NCI-H524 (cell line): ENCODE data around the gene CELF4.

Experiments used
- DNase-seq, 2 experiments: peaks; one replicate each; lab custom pipeline; 2025; lab: John Stamatoyannopoulos, UW

Gene CELF4

DNA sequence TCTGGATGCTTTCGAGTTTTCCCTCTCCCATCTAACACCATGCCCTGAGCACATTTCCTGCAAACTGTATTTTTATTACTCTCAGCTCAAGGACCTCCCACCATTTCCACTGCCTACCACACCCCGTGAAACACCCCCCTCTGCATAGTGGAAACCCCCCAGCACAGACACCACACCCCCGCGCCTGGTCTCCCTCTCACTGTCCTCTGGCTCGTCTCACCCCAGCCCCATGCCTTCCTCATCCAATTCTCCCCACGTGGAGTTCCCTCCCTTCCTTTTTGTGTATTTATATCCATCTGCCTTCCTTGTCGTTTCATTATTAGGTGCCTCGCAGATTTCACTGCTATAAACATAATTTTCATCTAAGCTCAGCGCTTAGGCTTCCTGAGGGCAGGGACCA, 307.5 kb downstream of the CELF4 start:
- no peak for DNase-seq

DNA sequence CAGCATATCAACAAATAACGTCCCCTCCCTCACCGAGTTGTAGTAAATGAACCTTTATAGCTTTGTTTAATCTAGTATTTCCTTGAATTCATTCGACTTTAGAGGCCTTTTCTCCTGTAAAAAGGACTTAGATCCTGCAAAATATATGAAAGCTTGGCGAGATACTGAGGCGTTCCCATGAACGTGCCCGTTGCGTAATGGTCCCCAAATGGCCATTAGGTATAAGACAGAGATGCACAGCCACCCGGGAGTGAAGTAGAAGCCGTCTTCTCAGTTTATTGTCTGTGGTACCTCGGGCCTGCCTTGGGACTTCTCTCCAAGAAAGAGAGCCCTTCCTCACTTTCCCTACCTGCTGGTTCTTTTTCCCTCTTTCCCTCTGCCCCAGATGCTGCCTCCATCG, 310.6 kb downstream of the CELF4 start:
- DNase-seq = no peak

DNA sequence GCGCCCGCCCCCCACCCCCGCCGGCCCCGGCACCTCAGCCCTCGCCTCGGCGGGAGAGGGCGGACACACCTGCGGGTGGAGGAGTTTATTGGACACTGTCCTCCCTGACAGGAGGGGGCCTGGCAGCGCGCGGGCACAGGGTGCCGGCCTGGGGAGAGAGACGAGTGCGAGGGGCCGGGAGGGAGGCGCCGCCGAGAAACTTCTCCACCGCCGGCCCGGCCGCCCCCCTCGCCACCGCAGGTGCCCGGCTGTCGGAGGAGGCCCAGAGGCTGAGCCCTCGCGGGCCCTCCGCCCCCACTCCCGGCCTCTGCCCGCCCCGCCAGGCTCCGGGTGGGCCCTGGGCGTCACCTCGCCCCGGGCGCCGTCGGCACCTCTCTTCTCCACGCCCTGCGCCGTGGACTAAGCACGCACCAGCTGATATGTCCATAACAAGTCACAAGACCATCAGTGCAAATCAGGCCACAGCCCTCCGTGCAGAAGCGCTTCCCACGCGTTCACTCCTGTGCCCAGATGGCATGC, 311.3 kb downstream of the CELF4 start:
- DNase-seq = peak in 1 of 2 experiments; percentile 31

DNA sequence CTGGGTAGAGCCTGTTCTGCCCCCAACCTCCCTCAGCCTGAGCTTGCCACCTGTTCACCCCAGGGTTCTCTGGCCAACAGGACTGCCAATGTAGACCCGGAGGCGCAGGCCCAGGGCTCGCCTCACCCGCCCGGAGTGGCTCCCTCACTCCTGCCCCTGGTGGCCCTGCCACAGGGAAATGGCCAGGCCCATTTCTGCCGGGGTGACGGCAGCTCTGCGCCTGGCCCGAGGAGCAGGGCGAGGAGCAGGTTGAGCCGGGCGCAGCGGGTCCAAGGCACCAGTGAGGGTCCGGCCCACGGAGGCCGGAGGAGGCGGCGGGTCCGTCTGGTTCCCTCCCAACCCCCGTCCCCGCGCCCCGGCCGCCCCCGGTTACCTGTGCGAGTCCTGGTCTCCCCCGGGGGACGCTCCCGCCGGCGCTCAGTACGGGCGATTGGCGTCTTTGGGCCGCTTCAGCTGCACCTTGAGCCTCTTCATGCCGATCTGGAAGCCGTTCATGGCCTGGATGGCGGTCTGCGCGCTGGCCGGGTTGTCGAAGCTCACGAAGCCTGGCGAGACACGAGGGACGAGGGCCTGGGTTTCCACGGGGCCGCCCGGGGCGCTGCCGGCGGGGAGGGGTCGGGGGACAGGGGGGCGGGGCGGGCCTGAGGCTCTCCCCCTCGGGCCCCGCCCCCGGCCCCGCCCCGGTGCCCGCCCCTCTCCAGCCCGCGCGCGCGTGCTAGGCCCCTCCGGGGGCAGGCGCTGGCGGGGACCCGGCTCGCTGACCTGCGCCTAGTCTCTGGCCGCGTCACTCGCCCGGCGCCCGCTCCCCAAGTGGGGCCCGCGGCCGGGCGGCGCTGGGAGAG, 312.0 kb downstream of the CELF4 start:
- DNase-seq = no peak

DNA sequence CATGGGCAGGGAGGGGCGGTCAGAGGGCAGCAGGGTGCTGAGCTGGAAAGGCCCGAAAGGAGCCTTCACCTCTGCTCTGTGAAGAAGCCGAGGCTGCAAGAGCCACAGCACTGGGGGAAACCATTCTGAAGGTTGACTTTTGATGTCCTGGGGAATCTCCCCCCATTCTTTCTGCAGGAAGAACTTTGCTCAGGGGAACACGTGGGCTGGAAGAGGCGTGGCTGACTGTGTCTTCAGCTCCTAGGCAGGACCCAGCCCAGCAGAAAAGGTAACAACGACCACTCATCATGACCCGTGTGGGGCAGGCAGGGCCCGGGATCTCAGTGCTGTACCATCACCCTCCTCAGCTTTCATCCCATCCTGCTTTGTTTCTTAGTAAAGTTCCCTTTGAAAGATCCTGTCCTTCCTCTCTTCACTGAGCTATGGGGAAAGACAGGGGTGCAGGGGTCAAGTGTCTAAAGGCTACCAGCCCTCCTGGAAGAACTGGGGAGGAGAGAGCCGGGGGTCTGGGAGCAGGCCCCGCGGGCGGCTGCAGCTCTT, 312.7 kb downstream of the CELF4 start:
- DNase-seq = no peak

DNA sequence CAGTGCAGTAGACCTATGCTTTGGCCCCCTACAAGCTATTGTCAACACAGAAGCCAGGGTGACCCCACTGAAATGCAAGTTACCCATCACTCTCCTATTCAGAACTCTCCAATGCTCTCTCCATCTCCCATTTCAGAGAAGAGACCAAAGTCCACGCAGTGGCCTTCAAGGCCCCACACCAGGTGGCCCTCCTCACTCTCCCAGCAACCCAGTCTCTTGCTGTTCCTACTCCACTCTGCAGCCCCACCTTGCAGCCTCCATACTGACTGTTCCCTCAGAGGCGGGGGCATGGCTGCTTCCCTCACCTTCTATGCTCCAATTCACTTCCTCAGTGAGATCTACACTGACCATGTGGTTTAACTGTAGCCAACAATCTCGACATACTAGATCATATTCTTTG, 313.3 kb downstream of the CELF4 start:
- DNase-seq = no peak

DNA sequence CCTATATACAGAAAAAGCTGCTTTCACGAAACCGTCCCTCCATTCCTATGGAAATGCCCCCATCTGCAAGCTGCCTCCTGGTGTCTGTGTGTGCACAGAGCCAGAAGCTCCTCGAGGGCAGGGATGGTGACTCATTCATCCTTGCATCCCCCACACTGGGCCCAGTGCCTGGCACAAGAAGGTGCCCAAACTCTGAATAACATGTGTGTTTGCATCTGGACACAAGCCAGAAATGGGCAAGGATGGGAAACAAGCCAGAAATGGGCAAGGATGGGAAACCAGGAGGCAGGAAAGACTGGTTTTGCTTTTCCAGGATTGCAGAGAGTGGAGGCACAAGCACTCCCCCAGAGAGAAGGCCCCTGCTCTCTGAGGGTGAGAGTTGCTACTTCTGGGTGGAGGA, 313.9 kb downstream of the CELF4 start:
- no peak for DNase-seq

DNA sequence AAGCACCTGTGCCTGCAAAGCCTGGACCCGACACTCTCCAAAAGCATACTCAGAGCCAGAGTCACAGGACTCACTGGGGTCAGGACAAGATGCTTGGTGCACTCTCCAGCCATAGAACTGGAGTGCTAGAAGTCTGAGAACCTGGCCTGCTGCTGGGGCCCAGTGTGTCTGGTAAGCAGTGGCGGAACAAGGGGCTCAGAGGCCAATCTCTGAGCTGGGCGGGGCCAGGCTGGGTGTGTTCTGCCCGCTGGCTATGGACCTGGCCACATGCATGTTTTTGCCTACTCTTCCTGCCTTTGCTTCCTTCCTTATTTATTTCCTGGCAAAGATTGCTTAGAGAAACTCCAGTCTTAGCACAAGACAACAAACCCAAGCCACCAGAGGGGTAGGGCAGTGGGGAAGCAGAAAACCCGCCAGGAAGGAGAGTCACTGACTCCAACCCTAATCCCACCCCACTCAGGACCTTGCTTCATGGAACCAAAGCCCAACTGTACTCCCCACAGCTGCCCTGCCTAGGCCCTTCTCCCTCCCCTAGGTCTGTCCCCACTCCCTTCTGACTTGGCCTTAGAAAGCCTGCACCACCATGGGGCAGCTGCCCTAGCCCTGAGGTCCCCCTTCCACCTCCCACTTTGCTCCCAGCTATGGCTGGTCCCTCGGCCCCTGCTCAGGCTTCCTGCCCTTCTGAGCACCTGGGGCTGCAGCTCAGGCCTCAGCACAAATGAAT, 315.5 kb downstream of the CELF4 start:
- DNase-seq = no peak

DNA sequence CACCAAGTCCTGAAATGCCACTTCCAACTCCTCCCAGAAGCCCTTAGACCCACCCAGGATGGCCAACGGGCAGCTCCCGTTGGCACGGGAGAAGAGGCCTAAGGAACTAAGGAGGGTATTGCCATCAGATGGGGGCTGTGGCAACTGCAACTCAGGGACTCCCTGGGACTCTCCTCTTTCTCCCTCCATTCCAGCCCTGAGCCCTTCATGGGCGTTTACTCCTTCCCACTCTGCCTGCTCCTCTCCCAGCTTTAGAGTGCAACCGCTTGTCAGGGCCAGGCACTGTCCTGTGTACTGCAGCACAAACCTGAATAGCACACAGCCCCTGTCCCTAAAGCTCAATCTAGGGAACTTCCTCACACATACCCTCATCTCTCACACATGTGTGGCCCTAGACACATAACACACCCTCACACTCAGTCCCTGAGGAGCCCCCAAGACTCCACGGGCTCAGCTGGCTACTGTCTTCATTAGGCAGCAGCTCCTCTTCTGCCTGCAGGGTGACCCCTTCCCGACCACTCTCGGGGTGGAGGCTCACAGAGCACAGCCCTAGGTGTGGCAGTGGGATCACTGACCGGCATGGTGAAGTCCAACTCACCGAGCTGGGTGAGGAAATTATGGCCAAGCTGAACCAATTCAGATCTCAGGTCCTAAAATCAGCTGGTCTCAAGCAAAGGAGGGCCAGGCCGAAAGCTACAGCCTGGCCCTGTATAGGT, 316.3 kb downstream of the CELF4 start:
- no peak for DNase-seq

DNA sequence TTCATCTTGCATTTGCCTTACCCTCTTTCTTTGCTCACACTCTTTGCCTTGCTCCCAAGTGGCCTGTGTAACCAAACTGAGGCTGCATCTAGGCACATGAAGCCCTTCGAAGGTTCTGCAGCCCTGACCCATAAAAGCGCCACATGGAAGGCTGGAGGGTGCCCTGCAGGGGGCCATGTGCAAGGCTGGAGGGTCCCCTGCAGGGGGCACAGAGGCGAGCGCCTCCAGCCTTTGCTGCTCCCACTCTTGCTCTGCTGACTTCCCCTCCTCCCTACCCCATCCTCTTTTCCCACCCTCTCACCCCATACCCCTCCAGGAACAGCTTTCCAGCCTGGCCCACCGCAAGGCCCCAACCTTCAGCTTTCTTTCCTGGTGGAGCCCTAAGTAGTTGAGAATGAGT, 317.3 kb downstream of the CELF4 start:
- no peak for DNase-seq

DNA sequence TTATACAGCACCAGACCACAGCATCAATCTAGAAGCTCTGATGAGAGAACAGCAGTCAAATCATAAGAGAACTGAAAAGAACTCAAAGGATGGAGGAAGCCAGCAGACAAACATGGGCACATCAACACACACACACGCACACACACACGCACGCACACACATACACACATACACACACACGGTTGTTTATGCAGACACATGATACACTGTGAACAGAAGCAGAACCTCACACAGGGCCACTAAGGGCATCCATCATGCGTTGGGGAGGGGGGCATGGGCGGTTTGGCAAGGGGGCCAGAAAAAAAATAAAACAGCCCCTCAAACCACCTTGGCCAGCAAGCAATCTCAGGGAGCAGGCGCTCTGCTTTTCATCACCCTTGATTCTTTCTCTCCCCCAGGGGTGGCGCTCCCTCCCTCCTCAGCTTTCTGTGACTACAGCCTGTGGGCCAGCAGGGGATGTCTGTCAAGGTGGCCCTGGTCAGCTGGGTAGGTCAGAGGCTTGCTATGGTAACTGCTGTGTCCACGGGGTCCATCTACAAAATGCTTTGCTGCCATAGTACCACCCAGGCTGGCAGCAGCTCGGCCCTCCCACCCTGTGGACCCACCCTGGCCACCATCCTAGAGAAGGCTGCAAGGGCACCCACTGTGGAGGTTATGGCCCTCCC, 318.0 kb downstream of the CELF4 start:
- no peak for DNase-seq

DNA sequence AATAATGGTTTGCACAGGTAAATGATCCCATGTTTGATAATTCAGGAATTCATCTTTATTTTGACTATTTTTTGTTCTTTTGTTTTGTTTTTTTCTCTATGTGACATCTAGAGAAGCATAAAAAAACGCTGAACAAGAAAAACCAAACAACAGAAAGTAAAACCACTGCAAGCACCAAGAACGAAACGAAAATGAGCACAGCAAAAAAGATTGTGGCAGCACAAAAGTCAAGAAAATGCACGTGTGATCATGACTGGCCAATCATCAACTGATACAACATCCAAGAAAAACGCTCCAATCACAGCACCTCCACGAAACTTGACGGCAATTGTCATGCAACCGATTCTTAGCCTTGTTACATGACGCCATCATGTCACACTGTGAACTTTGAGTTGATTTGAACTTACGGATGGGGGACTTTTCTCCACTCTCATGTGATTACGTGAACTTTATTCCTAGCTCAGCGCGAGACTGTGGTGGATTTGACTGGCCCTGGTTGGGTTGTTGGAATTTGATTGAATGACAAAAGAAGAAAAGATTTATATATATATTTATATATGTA, 318.7 kb downstream of the CELF4 start:
- no peak for DNase-seq

DNA sequence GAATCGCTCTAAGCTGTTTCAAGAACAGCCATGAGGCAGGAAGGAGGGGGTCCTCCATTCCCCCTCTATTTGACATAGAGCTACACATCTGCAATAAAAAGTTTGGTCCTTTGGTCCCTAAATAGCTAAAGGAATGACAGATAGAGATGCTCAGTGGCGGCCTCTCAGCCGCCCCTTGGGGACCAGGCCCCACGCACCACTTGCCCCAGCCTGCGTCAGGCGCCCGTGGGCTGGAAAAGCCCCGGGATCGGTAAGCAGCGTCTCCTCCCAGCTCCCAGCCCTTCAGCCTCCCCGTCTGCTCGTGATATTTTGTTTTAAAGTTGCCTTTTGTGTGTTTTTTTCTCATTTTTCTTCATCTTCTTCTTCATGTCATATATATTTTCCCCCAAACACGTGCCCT, 321.0 kb downstream of the CELF4 start:
- DNase-seq = no peak

DNA sequence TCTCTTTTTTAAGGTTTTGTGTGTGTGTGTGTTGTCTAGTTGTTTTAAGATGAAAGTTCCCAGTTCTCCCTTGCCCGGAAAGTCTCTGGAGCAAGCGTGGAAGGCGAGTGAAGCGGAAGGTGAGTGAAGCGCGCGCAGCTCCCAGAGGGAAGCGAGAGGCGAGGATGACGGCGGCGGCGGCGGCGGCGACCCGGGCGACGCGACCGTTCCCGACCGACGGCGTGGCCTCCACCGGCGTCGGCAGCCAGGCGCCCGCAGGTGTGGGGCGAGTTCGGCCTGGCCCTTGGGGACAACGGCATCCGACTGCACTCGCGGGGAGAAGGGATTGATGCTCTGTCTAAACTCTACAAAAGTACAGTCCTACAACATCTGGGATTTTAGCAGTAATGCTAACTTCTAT, 321.9 kb downstream of the CELF4 start:
- no peak for DNase-seq

DNA sequence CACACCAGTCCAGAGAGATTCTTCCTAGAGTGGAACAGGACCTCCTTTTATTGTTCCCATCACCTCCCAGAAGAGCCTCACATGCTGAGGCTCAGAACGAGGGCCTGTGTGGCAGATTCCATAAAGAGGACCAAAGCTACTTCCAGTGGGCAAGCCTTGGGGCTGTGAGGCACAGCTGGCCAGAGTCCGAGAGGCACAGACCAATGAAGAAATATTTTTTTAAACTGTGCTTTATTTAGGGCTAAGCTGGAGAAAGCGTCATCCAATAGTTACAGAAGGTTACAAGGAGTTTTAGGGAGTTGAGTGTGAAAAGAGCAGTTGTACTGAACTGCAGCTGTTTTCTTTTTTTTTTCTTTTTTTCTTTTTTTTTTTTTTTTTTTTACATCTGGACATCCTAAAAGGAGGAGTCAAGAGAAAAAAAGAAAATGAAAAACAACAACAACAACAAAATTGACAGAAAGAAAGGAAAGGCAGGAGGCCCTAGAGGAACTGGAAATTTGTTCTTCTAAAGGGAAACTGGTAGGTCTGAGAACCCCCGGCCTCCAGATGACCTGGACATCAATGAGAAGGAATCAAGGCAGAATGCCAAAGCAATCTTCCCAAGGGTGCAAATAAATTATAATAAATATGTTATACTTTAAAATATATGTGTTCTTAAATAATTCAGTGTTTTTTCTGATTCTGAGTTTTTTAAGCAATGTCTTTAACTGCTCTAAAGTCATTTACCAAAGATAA, 322.6 kb downstream of the CELF4 start:
- DNase-seq = no peak

DNA sequence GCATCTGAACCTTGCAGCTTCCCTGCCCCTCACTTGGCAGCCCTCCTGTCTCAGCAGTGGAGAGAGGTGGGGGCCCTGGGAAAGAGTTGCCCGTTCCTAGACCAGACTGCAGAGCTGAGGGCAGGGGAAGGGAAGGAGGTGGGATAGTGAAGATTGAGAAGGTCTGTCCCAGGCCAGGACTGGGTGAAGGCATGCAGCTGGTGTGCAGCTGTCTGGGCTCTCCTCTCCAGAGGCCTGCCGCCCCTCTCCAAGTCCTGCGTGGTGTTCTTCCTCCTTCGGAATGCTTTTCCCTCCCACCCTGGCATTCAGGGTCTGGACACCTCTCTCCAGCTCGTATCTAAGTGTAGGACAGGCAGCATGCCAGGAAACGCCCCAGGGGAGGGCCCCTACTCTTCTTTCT, 323.5 kb downstream of the CELF4 start:
- DNase-seq = no peak

DNA sequence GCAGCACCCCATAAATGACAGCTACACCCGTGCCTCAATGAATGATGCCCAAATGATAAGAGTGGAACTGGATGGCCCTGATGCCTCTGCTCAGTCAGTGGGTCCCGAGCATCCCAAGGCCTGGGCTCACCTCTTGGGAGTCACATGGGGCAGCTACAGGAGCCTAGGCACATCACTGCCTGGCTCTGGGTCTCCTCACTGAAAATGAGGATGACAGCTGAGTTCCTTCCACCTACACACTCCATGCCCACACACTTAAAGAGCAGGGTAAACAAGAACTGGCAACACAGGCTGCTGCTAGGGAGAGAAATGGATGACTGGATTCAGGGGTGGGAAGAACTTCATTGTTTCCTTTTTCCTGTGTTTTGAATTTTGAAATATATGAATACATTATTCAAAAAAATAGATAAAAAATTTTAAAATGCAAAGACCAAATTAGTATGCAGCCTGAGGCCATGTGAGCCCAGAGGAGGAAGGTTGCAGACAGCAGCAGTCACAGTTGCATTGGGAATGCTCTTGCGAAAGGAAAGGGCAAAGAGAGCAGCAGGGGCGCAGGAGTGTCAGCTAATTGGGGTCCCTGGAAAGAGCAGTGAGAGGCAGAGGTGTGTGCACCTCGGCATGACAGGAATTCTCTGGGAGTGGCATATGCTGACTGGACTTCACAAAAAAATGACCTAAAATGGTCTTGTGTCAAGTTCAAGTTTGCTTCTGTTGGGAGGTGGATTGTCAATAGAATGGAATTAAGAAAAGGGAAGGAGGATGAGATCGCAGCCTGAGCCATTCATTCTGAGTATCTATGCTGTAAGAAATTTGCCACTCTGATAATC, 327.1 kb downstream of the CELF4 start:
- DNase-seq = no peak

DNA sequence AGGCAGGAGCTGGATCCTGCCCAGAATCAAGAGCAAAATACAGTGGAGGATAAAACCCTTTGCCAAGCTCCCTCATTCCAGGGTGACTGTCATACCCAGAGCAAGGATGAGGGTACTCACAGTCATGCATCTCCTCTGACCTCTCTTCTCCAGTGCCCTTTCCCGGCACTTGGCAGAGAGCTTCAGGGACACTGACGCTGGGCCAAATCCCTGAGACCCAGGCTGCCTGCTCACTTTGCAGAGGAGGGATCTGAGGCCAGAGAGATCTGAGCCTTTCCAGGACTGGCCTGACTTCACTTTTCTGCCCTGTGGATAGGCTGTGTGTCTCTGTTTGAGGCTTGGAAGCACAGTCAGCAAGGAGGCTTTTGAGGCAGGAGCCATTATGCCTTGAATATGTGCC, 330.0 kb downstream of the CELF4 start:
- DNase-seq = no peak

DNA sequence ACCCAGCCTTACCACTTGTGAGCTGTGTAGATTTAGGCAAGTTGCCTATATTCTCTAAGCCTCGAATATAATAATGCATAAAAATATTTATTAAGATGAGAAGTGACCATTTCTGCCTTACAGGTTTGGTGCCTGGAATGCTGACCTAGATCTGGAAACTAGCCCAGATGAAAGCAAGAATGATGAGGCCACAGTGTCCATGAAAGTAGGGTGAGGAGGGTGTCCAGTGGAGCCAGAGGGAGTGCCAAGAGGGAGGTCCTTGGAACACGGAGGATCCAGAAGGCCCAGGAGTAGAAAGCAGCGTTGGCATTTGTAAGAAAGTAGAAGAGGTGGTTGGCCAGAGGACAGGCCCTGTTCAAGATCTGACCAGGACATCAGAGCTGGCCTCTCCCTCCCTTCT, 334.3 kb downstream of the CELF4 start:
- DNase-seq = no peak

DNA sequence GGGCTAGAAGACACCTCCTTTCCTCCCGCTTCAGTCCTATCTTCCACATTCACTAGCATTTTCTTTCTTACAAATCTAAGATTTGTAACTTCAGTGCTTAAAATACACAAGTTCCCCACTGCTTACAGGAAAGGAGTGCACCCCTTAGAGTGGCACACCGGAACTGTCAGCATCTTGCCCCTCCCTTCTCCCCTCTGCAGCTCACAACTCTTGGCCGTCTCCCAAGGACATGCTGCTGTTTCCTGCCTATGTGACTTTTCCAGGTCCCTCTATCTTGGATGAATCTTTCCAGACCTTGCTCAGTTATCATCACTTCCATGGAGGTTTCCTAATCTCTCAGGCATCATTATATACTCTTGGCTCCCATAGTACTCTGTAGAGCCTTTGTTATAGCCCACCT, 334.8 kb downstream of the CELF4 start:
- DNase-seq = no peak
